GM19239 (cell line): ENCODE results near the gene SYNJ2.

Experiments used
- DNase-seq: peaks from one replicate; pipeline ENCODE4 v3.0.0; 2011; ENCODE audit warnings: low spot score; ENCODE audit not compliant: insufficient read length
- FAIRE-seq: peaks from 2 replicates; lab custom pipeline; 2011; peaks lifted over from hg19 to GRCh38; lab: Jason Lieb, UNC

Gene SYNJ2

DNA sequence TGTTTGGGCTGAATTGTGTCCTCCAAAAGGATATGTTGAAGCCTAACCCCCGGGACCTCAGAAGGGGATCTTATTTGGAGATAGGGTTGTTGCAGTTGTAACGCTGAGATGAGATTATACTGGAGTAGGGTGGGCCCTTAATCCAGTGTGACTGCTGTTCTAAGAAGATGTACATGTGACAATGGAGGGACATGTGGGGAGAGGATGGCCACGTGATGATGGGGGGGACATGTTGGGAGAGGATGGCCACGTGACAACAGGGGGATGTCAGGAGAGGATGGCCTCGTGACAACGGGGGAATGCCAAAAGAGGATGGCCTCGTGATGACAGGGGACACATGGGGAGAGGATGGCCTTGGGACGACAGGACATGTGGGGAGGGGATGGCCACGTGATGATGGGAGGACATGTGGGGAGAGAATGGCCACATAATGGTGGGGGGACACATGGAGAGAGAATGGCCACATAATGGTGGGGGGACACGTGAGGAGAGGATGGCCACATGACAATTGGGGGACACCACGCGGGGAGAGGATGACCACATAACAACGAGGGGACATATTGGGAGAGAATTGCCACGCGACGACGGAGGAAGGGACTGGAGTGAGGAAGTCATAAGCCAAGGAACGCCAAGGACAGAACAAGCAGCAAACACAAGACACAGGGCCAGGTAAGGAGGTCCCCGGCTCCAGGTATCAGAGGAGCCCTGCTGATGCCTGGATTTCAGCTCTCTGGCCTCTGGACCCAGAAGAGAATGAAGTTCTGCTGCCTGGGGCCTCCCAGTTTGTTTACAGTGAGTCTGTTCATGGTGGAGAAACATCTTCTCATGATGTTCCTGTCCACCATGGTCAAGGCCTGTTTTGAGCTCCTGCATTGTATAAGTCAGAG lies 29.2 kb downstream of the SYNJ2 start:
- DNase-seq (no peak), FAIRE-seq (no peak)

DNA sequence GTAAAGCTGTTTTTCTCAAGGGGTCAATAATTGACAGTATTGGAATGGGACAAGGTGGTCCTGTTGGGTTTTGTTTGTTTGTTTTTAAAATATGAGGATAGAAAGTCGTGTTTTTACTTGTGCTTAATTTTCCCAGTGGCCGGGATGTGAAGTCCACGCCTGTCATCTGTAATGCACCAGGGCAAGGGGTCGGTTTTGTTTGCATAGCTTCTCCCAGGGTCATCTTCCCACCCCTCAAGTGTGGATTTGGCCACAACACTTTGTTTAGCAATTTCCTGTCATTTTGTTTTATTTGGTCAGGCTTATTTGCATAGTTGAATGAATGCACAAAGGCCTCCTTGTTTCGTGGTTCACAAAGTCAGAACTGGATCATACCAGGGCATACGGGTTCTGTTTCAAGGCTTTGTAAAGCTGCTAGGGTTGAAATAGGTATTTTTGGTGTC lies 29.8 kb downstream of the SYNJ2 start:
- FAIRE-seq (peak; percentile 44), DNase-seq (no peak)

- no peak for DNase-seq
- FAIRE-seq = peak; percentile 59
Measured at GRCh38 chr6:158011980-158012566, 30.4 kb downstream of the SYNJ2 start.

DNA sequence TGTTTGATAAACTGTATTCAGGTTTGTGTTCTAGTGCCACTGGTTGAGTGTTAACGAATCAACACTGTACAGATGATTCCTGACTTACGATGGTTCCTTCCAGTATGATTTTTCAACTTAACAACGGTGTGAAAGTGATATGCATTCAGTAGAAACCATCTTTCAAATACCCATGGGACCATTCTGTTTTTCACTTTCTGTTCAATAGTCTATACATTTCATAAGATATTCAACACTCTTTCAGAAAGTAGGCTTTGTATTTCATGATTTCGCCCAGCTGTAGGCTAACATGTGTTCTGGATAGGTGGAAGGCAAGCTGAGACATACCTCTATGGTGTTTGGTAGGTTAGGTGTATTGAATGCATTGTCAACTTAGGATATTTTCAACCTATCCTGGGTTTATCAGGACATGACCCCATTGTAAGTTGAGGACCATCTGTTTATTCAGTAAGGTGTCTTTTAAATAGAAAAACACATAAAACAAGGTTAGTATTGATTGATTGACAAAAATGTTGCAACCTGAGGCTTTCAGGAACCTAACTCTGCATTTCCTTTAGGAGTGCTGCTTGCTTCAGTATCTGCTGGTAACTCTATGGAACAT lies 32.3 kb downstream of the SYNJ2 start:
- FAIRE-seq (peak; percentile 79), DNase-seq (no peak)

DNA sequence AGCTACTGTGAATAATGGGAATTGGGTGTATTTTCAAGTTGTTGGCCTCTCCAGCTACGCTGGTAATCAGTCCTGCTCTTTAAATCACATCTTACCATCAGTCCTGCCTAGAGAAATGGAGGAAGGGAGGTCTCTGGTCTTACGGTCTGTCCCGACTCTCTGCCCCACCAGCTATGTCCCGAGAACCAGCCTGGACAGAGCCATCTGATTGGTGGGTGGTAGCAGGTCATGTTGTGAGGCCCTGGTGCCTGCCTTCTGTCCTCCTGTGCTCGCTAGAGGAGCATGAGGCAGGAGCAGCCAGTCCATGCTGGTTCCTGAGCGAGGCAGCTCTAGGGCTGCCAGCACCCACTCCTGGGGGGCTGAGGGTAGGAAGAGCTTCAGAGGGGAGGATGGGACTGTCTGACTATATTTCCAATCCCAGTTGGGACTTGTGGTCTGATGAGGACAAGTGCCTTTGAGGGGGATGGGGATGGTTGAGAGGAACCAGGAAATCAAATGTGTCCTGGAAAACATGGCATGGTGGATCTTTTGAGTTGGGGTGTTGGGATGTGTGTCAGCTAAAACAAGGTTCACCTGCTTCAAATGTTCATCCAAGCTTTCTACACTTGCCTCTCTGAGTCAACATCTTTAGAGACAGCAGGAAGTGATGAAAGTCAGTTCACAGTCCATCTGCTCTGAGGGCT lies 33.0 kb downstream of the SYNJ2 start:
- FAIRE-seq = no peak
- no peak for DNase-seq

DNA sequence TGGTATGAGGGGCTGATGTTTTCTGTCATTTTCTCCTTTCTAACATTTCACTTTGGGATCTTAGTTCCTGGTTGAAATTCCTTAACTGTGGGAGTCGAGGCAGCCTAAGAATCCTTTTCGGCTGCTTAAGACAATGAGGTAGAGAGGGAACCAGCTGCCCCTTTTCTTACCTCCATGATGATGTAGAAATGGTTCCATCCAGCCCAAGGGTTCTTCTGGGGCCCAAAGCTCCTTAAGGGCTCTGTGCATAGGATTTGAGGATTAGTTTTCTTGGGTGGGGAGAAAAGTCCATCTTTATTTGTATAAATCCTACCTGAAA lies 33.5 kb downstream of the SYNJ2 start:
- FAIRE-seq = peak; percentile 39
- DNase-seq = no peak

GRCh38 chr6:158016571-158017383 lies 35.1 kb downstream of the SYNJ2 start:
- FAIRE-seq (no peak), DNase-seq (no peak)

- FAIRE-seq = no peak
Measured at GRCh38 chr6:158017621-158018040, 36.0 kb downstream of the SYNJ2 start.

GRCh38 chr6:158018041-158018771 lies 36.5 kb downstream of the SYNJ2 start:
- DNase-seq = no peak
- FAIRE-seq = no peak

More at GRCh38 chr6:158017621-158018040, 36.0 kb downstream of the SYNJ2 start:
- DNase-seq = no peak

DNA sequence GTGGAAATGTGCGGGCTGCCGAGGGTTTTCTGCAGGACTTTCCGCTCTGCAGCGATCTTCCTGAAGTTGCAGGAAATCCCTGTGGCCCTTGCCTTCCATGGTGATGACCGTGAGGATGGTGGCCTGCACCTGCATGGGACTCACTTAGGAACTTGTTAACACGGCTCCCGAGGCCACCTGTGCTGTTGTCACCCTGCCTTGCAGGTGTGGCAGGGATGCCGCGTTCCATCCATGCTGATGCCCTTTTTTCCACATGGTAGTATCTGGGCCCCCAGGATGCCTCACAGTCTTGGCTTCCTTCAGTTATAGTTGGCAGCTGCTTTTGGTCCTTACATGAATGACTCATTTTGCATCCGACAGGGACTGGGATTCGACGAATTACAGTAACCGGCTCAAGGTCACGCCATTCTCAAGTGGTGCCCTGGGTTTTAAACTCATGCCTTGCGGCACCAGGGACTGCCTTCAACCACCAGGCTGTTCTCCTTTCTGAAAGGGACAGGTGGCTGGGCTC lies 37.2 kb downstream of the SYNJ2 start:
- no peak for FAIRE-seq
- DNase-seq = no peak

DNA sequence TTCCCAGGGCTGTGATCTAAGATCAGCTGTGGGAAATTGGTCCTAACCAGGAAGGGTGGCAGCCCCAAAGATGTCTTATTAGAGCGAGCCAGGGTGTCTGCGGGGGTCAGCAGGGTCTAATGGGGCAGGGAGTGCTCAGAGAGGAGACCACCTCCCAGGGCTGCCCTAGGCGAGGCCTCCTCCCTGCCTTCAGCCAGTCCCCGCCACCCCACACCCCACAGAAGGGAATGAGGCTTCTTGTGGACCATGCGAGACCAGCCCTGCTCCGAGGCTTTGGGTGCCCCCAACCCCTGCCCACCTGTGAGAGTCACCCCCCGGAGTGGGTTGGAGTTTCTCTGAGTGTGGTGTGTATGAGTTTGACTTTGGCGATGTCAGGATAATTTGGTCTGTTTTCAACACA lies 37.8 kb downstream of the SYNJ2 start:
- FAIRE-seq = no peak
- no peak for DNase-seq

DNA sequence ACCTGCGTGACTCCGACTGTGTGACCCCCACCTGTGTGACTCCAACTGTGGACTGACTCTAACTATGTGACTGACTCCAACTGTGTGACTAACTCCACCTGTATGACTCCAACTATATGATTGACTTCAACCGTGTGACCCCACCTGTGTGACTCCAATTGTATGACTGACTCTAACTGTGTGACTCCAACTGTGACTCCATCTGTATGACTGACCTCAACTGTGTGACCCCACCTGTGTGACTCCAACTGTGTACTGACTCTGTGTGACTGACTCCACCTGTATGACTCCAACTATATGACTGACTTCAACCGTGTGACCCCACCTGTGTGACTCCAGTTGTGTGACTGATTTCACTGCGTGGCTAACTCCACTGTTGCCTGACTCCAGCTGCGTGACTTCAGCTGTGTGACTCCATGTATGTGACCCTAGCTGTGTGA lies 38.6 kb downstream of the SYNJ2 start:
- FAIRE-seq = no peak
- DNase-seq = no peak

DNA sequence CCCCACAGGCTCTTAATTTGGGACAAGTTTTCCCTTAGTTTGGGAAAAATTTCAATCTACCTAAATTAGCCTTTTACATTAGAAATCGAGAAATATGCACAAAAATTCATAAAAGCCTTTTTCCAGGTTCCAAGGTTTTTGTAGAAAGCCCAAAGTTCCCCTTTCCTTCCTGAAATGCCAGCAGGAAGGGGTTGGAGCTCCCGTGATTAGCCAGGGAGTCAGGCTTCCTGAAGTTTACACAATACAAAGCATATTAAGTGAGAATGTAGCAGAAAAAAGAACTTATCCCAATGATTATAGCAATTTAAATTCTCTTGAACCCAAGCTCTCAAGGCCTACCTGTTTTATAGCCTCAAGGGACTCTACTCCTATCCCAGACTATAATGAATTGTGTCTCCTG lies 39.1 kb downstream of the SYNJ2 start:
- DNase-seq (no peak), FAIRE-seq (no peak)

- DNase-seq = no peak
- no peak for FAIRE-seq
Measured at GRCh38 chr6:158021376-158021775, 39.7 kb downstream of the SYNJ2 start.

DNA sequence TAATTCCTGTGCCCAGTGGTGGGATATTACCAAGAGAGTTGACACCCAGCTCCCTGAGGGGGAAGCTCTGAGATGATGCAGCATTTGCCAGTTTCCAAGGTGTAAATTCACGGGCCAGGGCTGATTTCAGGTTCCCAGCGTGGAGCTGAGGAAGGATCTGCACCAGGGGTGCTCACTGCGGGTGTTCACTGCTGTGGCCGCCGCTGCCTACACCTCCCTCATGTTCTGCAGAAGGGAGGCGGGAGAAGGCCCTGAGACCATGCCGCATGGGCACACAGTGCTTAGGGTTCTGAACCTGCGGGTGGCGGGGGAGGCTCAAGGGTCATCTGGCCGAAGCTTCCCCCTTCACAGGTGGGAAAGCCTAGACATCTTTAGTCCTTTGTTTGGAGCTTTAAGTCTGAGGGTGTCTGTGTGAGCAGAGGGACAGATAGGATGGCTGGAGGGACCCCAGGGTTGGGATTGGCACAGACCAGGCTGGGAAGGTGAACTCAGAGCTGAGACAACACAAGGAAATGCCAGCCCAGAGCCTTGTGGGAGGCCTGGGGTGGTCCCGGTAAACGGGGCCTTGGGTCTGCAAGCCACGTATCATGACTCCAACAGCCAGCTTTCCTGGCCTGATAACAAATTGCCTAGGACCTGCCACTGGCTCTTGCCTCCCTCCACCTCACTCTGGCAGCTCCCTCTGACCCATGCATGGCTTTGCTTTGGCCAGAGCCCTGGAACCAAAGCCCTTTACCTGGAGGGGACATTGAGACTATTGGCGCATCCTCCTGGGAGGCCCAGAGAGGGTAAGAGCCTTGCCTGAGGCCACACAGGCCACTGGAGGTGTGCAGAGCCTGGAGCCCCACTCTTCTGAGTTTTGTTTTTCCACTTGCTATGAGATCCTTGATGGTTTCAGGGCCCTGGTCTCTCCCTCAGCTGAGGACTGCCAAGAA lies 40.4 kb downstream of the SYNJ2 start:
- no peak for FAIRE-seq
- DNase-seq = no peak

GRCh38 chr6:158022749-158023596 lies 41.3 kb downstream of the SYNJ2 start:
- FAIRE-seq (no peak), DNase-seq (no peak)

- DNase-seq (no peak), FAIRE-seq (no peak)
Measured at GRCh38 chr6:158023597-158023939, 41.9 kb downstream of the SYNJ2 start.
